GM23338 (cell line): Measurements from ENCODE around the gene TAP1. TPM values are rescaled to one million over a fixed set of nuclear protein-coding genes. Genes with fewer than 3 reads are reported as not detected.

ENCODE experiments used
- ATAC-seq: fragments of 200-7000 bp; cut with Tn5 transposase; 3 replicates; pipeline ENCODE4 v1.9.1; 2020
- DNase-seq: peaks from one replicate; pipeline ENCODE4 v3.0.0-alpha.2; 2015; ENCODE audit warnings: low spot score
- H2AFZ ChIP-seq: fragments of 200-600 bp; sonication (generic); 2 replicates; pipeline ENCODE4 v1.8.0; 2016; ENCODE audit warnings: antibody characterized with exemption, mild to moderate bottlenecking, moderate library complexity
- H3F3A ChIP-seq: fragments of 200-600 bp; sonication (generic); replicated peaks from 2 replicates; pipeline ENCODE4 v1.8.0; 2017; ENCODE audit warnings: antibody characterized with exemption, mixed run types, low read depth
- H3K27ac ChIP-seq: fragments of 200-600 bp; sonication (generic); 2 replicates; pipeline ENCODE4 v1.6.1; 2016; ENCODE audit warnings: low read depth
- H3K27me3 ChIP-seq: fragments of 200-600 bp; sonication (generic); 2 replicates; pipeline ENCODE4 v1.8.0; 2016; ENCODE audit warnings: mild to moderate bottlenecking, mixed run types, moderate library complexity; ENCODE audit not compliant: insufficient read depth
- H3K36me3 ChIP-seq: fragments of 200-600 bp; sonication (generic); 2 replicates; pipeline ENCODE4 v1.8.0; 2016; ENCODE audit warnings: mild to moderate bottlenecking; ENCODE audit not compliant: insufficient read depth
- H3K4me1 ChIP-seq: fragments of 200-600 bp; sonication (generic); 2 replicates; pipeline ENCODE4 v1.8.0; 2016; ENCODE audit warnings: mild to moderate bottlenecking, moderate library complexity; ENCODE audit not compliant: insufficient read depth
- H3K4me2 ChIP-seq: fragments of 200-600 bp; sonication (generic); 2 replicates; pipeline ENCODE4 v1.7.1; 2017; ENCODE audit warnings: mixed run types
- H3K4me3 ChIP-seq: fragments of 200-600 bp; sonication (generic); 2 replicates; pipeline ENCODE4 v1.6.1; 2016; ENCODE audit warnings: mixed run types
- H3K79me2 ChIP-seq: fragments of 200-600 bp; sonication (generic); replicated peaks from 2 replicates; pipeline ENCODE4 v1.8.0; 2017; ENCODE audit warnings: mild to moderate bottlenecking; ENCODE audit not compliant: insufficient read depth
- H3K9me2 ChIP-seq: fragments of 200-600 bp; sonication (generic); 2 replicates; pipeline ENCODE4 v1.8.0; 2017; ENCODE audit not compliant: insufficient read depth
- H4K20me1 ChIP-seq: fragments of 200-600 bp; sonication (generic); replicated peaks from 2 replicates; pipeline ENCODE4 v1.8.0; 2017; ENCODE audit warnings: mild to moderate bottlenecking; ENCODE audit not compliant: insufficient read depth
- H3K27ac Mint-ChIP-seq: 2 replicates; pipeline ENCODE4 v1.8.0; 2020; ENCODE audit warnings: inconsistent platforms, mild to moderate bottlenecking, moderate library complexity, mixed read lengths
- H3K27me3 Mint-ChIP-seq: 3 replicates; pipeline ENCODE4 v1.8.0; 2022; ENCODE audit warnings: low read depth, mild to moderate bottlenecking, moderate library complexity, mixed read lengths, inconsistent platforms; ENCODE audit not compliant: insufficient read depth, poor library complexity
- H3K36me3 Mint-ChIP-seq: 3 replicates; pipeline ENCODE4 v1.8.0; 2021; ENCODE audit warnings: low read depth, mild to moderate bottlenecking, inconsistent platforms, moderate library complexity, mixed read lengths
- H3K4me1 Mint-ChIP-seq: 3 replicates; pipeline ENCODE4 v1.8.0; 2020; ENCODE audit warnings: mild to moderate bottlenecking, inconsistent platforms, mixed read lengths
- H3K4me3 Mint-ChIP-seq: 3 replicates; pipeline ENCODE4 v1.8.0; 2021; ENCODE audit warnings: moderate library complexity, mild to moderate bottlenecking, inconsistent platforms, mixed read lengths
- H3K9me3 Mint-ChIP-seq: 3 replicates; pipeline ENCODE4 v1.8.0; 2020; ENCODE audit warnings: moderate library complexity, mild to moderate bottlenecking, inconsistent platforms, mixed read lengths
- CREB1 ChIP-seq: fragments of 250-450 bp; sonication (Bioruptor Pico); IDR thresholded peaks from 2 replicates; pipeline ENCODE4 v1.5.0; 2020; ENCODE audit warnings: low read depth, mild to moderate bottlenecking, moderate library complexity
- CTCF ChIP-seq, 2 experiments: fragments of 200-600 bp in 1 of 2; sonication (generic) in 1 of 2; conservative IDR thresholded peaks; 2 replicates each; pipeline versions ENCODE4 v1.5.1 to v1.6.1; 2016 to 2017; ENCODE audit warnings: antibody characterized with exemption in 2 of 2, low read depth in 2 of 2, mild to moderate bottlenecking in 2 of 2, moderate library complexity in 1 of 2
- ETS1 ChIP-seq: IDR thresholded peaks from 2 replicates; pipeline ENCODE4 v1.6.1; 2016; ENCODE audit warnings: antibody characterized with exemption
- EZH2 ChIP-seq: fragments of 200-600 bp; sonication (generic); IDR thresholded peaks from one replicate; pipeline ENCODE4 v1.8.0; 2017; ENCODE audit warnings: antibody characterized with exemption, mild to moderate bottlenecking, low read depth; ENCODE audit not compliant: unreplicated experiment
- NANOG ChIP-seq: IDR thresholded peaks from 2 replicates; pipeline ENCODE4 v1.6.1; 2016; ENCODE audit warnings: antibody characterized with exemption, borderline replicate concordance
- POLR2AphosphoS5 ChIP-seq: IDR thresholded peaks from 2 replicates; pipeline ENCODE4 v1.6.1; 2016; ENCODE audit warnings: antibody characterized with exemption, low read depth
- STAT1 ChIP-seq: IDR thresholded peaks from one replicate; pipeline ENCODE4 v1.6.1; 2016; ENCODE audit warnings: antibody characterized with exemption; ENCODE audit not compliant: unreplicated experiment
- ZNF114 ChIP-seq: fragments of 250-450 bp; sonication (Bioruptor Pico); IDR thresholded peaks from 2 replicates; pipeline ENCODE4 v1.5.0; 2020; ENCODE audit warnings: mild to moderate bottlenecking, moderate library complexity
- ZNF331 ChIP-seq: fragments of 250-450 bp; sonication (Bioruptor Pico); IDR thresholded peaks from 2 replicates; pipeline ENCODE4 v1.5.0; 2020; ENCODE audit warnings: low read depth, mild to moderate bottlenecking, moderate library complexity
- polyA plus RNA-seq: library from polyadenylated mRNA; unstranded; fragments of >200 nt; fragmentation: Nextera tagmentation; extraction: Ambion mirVana; gene quantifications from 2 replicates; pipeline ENCODE4 v1.2.1, GENCODE V29; 2016
- total RNA-seq: library from RNA; depleted of rRNA; stranded (reverse); fragments of >200 nt; shearing (Covaris generic); gene quantifications from 2 replicates; pipeline ENCODE4 v1.2.3, GENCODE V29; 2014

The TAP1 gene
- total and polyA plus RNA-seq, 2 experiments from 2014 or later = 13.8 to 22.0 TPM

GRCh38 chr6:32894085-32895005 is 40.8 kb upstream of the TAP1 start:
- Histone ChIP-seq H4K20me1 (no peaks in the 10 kb centered on the region; the same call in 1 of the 2 replicates), H3K4me3 (peak overlapping the region; percentile 97), H3K27ac (peak overlapping the region; percentile 93), H3K9me2 (no peaks in the 10 kb centered on the region), H3K27me3 (no peaks in the 10 kb centered on the region), H2AFZ (peak overlapping the region; percentile 98), H3F3A (no peaks in the 10 kb centered on the region), H3K79me2 (peaks cover 8% of the 10 kb centered on the region; the same call in 1 of the 2 replicates), H3K4me1 (peaks cover 8% of the 10 kb centered on the region; the same call in 1 of the 2 replicates), H3K4me2 (peak overlapping the region; percentile 91), H3K36me3 (no peaks in the 10 kb centered on the region)
- peaks cover 14% of the 10 kb centered on the region for H3K27me3 Mint-ChIP-seq
- ATAC-seq (peak; percentile 97), DNase-seq (peak; percentile 95)
- peaks cover 10% of the 10 kb centered on the region for H3K4me1 Mint-ChIP-seq
- H3K36me3 Mint-ChIP-seq = no peaks in the 10 kb centered on the region
- peak overlapping the region; percentile 95 for H3K27ac Mint-ChIP-seq
- H3K9me3 Mint-ChIP-seq = no peaks in the 10 kb centered on the region; the same call in 2 of the 3 replicates
- H3K4me3 Mint-ChIP-seq = peak overlapping the region; percentile 94
- TF ChIP-seq ZNF331 (no peak), CREB1 (CRISPR knock-in tag) (peak; percentile 19; the same call in 1 of the 2 replicates), ETS1 (peak; percentile 16; the same call in 1 of the 2 replicates), POLR2AphosphoS5 (peak; percentile 92)

GRCh38 chr6:32890831-32891230 is 37.3 kb upstream of the TAP1 start:
- peaks cover 14% of the 10 kb centered on the region for H3K27me3 Mint-ChIP-seq
- Histone ChIP-seq H4K20me1 (no peaks in the 10 kb centered on the region; the same call in 1 of the 2 replicates), H3F3A (no peaks in the 10 kb centered on the region), H3K36me3 (no peaks in the 10 kb centered on the region), H3K9me2 (no peaks in the 10 kb centered on the region), H3K27ac (no peak overlapping the region), H3K27me3 (no peaks in the 10 kb centered on the region), H3K4me3 (no peak overlapping the region), H3K4me1 (peaks cover 5% of the 10 kb centered on the region; the same call in 1 of the 2 replicates), H2AFZ (no peak overlapping the region), H3K79me2 (peaks cover 5% of the 10 kb centered on the region; the same call in 1 of the 2 replicates), H3K4me2 (no peak overlapping the region)
- TF ChIP-seq ZNF331 = no peak
- no peak for TF ChIP-seq CREB1 (CRISPR knock-in tag)
- no peak for TF ChIP-seq POLR2AphosphoS5
- no peak for TF ChIP-seq NANOG
- no peak for TF ChIP-seq ETS1
- no peak for TF ChIP-seq CTCF (conservative IDR thresholded peaks at IDR 0.05; ENCODE audit: low read depth in 2 of 2)
- TF ChIP-seq ZNF114 = no peak
- no peak for TF ChIP-seq STAT1
- TF ChIP-seq EZH2 = no peak
- H3K4me1 Mint-ChIP-seq = peaks cover 8% of the 10 kb centered on the region
- no peak overlapping the region for H3K27ac Mint-ChIP-seq
- no peak overlapping the region for H3K4me3 Mint-ChIP-seq
- DNase-seq (no peak), ATAC-seq (no peak)
- no peaks in the 10 kb centered on the region for H3K36me3 Mint-ChIP-seq
- no peaks in the 10 kb centered on the region; the same call in 2 of the 3 replicates for H3K9me3 Mint-ChIP-seq
